ENCODE measurements around the gene TPI1.

DNA sequence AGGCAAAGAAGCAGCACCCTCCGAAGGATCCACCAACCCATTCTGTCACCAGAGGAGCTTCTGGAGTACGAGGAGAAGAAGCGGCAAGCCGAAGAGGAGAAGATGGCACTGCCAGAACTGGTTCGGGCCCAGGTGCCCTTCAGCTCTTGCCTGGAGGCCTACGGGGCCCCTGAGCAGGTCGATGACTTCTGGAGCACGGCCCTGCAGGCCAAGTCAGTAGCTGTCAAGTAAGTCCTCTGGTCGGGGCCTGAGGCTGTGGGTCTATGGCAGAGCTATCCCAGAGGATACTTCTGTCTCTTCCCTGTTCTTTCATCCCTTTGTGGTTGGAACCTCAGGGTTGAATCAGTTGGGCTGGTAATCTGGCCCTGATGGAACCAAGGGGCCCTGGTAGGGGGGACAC is 5.9 kb upstream of the TPI1 start:
- no peak for TF ChIP-seq POLR2AphosphoS5 (IDR thresholded peaks at IDR 0.05; ENCODE audit: insufficient read depth in 1 of 2, low read depth in 1 of 2)
- TF ChIP-seq, protein P1, sequence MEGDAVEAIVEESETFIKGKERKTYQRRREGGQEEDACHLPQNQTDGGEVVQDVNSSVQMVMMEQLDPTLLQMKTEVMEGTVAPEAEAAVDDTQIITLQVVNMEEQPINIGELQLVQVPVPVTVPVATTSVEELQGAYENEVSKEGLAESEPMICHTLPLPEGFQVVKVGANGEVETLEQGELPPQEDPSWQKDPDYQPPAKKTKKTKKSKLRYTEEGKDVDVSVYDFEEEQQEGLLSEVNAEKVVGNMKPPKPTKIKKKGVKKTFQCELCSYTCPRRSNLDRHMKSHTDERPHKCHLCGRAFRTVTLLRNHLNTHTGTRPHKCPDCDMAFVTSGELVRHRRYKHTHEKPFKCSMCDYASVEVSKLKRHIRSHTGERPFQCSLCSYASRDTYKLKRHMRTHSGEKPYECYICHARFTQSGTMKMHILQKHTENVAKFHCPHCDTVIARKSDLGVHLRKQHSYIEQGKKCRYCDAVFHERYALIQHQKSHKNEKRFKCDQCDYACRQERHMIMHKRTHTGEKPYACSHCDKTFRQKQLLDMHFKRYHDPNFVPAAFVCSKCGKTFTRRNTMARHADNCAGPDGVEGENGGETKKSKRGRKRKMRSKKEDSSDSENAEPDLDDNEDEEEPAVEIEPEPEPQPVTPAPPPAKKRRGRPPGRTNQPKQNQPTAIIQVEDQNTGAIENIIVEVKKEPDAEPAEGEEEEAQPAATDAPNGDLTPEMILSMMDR (IDR thresholded peaks at IDR 0.05) = no peak
- TF ChIP-seq POLR2A (IDR thresholded peaks at IDR 0.05) = no peak

Measured in vagina (tissue), 2 donors.